Hippocampal formation (tissue), 2 donors: ENCODE data around the gene IL7R.
"Not testable (repeated sequence)": the region's sequence is repeated elsewhere in the genome, so short reads cannot be mapped to it uniquely, and the experiment has no call there.

Source experiments
- DNase-seq, 2 donors: peaks; one replicate each; lab custom pipeline; 2025; lab: John Stamatoyannopoulos, UW

The IL7R gene

GRCh38 chr5:35876454-35876853, 19.8 kb downstream of the IL7R start:
- no peak for DNase-seq

DNA sequence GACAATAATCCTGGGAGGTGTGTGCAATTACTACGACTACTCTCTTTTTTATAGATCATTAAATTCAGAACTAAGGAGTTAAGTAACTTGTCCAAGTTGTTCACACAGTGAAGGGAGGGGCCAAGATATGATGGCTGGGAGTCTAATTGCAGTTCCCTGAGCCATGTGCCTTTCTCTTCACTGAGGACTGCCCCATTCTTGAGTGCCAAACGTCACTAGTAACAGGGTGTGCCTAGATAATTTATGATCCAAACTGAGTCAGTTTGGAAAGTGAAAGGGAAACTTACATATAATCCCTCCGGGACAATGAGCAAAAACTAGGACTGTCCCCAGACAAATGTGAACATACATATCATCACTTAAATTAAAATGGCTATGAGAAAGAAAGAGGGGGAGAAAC, 20.2 kb downstream of the IL7R start:
- DNase-seq = no peak

DNA sequence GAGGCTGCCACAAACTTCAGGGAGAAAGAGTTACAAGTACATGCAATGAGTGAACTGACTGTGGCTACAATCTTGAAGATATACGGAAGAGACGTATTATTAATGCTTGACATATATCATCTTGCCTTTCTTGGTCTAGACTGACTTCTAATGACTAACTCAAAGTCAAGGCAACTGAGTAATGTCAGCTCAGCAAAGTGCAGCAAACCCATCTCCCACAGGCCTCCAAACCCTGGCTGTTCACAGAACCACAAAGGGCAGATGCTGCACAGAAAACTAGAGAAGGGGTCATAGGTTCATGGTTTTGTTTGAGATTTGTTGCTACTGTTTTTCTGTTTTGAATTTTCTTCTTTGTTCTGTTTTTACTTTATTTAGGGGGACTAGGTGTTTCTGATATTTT, 21.0 kb downstream of the IL7R start:
- no peak for DNase-seq

GRCh38 chr5:35878079-35878478, 21.4 kb downstream of the IL7R start:
- DNase-seq = no peak

GRCh38 chr5:35879096-35879495, 22.4 kb downstream of the IL7R start:
- no peak for DNase-seq

- no peak for DNase-seq
Measured at GRCh38 chr5:35879649-35880048, 23.0 kb downstream of the IL7R start.

DNA sequence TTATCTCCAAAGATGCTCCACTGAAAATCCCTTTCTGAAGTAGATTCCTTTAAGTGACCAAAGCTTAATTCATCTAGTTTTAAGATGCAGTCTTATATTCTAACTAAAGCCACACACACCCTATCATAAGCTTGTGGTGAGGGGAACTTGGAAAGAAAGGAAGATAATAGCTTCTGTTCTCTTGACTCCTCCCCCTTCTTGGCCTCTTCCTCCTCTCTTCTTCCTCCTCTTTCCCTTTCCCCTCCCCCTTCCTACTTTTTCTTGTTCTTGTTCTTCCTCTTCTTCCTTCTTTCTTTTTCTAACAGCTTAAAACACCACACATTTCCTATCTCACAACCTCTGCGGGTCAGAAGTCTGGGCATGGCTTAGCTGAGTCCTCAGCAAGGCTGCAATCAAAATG, 23.5 kb downstream of the IL7R start:
- no peak for DNase-seq

DNA sequence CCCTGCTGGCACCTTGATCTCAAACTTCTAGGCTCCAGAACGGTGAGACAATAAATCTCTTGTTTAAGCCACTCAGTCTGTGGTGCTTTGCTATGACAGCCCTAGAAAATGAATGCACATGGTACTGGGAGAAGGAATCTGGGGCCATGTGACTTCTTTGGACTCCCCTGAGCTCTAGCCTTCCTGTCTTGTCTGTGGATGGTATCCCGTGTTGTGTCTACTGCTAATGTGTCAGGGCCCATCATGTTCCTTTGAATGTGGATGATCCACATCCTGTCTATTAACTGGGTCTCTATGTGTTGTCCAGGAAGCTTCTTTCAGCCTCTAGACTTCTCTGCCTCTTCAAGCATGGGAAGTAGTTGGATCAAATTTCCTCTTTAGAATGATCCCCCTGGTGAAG, 25.1 kb downstream of the IL7R start:
- DNase-seq = no peak

DNA sequence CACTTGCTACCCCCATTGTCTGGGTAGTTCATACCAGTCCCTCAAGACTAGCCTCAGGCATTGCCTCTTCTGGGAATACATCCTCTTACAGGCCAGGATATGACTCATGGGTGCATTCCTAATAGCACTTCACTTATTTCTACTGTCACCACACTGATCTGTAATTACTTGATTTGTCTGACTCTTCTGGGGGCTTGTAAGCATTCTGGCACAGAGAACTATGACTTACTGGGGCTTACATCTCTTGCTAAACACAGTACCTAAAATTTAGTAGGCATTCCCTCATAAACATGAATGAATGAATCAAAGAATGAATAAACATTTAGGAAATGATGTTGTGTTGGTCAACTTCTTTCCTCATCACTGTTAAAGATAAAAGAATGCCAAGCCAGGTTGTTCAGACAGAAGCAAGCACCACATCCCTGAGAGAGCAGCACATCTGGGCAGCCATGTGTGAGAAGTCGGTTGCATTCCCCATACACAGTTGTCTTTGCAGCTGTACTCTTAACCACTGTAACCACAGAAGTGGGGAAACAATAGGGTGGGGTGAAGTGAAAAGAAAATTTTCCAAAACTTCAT, 27.6 kb downstream of the IL7R start:
- DNase-seq = no peak

- DNase-seq = no peak
Measured at GRCh38 chr5:35884773-35885172, 28.1 kb downstream of the IL7R start.

GRCh38 chr5:35886381-35886780, 29.7 kb downstream of the IL7R start:
- DNase-seq = no peak

DNA sequence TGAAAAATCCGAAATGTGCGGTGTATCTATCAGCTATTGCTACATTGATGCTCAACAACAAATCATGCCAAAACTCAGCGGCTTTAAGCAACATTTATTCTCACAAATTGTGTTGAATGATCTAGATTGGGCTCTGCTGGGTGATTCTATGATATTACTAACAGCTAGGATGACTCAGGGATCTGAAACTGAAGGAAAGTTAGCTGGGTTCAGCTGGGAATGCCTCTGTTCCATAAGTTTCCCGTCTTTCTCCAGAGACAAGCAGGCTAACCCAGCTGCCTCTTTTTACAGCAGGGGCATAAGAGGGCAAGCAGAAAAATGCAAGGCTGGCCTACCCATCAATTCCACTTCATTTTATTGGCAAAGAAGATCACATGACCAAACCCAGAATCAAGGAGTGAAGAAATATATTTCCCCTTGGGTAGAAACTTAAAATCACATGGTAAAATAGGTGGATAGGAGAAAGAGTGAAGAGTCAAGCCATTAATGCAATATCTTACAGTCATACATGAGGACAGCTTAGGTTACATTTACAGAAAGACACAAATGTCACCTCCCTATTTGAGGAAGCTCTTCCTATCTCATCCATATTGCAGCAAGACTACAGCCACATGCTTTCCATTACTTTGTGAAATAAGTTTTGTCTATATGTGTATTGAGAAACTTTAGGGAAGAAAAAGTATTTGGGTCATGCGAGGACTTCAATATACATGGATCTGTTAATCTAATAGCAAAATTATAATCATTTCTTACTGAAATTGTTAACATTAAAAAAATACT, 30.8 kb downstream of the IL7R start:
- no peak for DNase-seq

GRCh38 chr5:35890021-35891020, 33.6 kb downstream of the IL7R start:
- no peak for DNase-seq

- DNase-seq = not testable (repeated sequence)
Measured at GRCh38 chr5:35892799-35893198, 36.1 kb downstream of the IL7R start.

- DNase-seq = no peak
Measured at GRCh38 chr5:35894131-35894530, 37.4 kb downstream of the IL7R start.

- DNase-seq = no peak
Measured at GRCh38 chr5:35898952-35899660, 42.4 kb downstream of the IL7R start.

GRCh38 chr5:35899800-35900199, 43.1 kb downstream of the IL7R start:
- DNase-seq = no peak

DNA sequence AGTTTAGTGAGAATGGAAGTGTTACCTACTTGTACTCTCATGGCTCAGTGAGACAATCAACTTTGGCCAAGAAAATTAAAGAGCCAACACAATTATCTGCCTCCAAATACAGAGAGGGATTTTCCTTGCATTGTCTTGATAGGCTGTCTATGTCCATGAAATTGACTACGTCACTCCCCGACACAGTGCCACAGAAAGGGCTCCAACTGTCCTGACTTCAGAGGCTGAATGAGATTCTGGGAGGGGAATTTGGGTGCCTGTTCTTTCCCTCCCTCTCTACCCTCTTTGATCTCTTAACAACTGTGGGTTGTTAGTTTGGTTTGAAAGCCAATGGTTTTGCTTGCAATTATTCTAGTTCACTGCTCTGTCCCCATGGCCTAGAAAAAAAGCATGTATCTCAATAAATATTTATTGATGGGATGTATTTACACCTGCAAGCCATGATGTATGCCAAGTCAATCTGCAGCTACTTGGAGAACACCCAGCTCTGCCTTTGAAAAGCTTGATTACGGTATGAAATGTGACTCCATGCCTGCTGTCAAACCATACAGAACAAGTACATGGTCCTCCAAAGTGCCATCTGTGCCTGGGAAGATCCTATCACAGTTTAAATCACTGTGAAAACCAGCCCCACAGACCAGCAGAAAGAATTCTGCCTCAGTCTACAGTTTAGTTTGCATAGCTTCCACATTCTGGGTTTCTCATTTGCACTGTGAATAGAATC, 44.4 kb downstream of the IL7R start:
- DNase-seq = no peak

DNA sequence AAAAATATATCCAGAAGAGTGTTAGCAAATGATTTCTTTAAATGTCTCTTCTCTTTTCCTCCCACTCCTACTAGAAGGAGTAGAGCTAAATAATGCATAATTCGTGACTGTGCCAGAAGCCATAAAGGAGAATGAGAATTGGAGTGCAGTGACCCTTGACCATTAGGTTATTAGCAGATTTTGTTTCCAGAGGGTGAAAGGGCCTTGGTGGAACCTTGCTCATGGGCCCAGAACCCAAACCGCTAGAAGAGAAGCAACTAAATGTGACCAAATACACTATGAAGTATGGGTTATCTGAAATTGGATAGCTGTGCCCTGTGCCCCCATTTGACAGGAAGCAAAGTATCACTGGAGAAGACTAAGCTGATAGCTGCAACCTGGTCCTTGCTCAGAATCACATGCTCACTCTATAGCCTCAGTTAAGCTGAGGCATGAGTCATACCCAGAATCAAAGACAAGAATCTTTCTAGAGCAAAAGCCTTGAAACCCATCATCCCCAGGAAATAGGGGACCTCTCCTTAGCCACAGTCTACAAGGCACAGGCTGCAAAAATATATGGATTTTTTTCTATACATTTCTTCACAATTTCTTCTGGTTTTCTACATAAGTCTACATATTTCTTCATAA, 45.5 kb downstream of the IL7R start:
- no peak for DNase-seq

DNA sequence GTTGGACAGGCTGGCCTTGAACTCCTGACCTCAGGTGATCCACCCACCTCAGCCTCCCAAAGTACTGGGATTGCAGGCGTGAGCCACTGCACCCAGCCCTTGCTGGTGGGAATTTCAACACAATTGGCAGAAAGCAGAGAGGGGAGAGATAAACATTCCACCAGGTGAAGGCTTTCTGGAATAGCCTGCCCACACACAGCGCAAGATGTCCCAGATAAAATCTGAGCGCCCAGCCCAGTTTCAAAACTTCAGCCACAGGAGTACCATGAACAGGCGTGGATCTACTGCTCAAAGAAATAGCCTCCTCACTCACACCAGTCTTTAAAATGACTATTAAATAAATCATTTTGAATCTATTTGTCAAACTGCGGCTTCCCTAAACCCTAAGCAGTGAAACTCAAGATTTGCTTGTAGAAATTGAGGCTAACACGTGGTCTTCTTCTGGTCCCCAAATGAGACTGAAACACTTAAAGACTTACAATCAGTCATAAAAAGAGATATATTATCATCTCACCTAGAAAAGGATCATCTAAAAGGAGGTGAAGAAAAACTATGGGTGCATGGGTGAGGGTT, 47.0 kb downstream of the IL7R start:
- DNase-seq = no peak
